ENCODE measurements around the gene C1orf167. TPM values are rescaled to one million over a fixed set of nuclear protein-coding genes. Genes with fewer than 3 reads are reported as not detected.

C1orf167 gene
- total RNA-seq, 1 donor from 2014 or later: not detected

DNA sequence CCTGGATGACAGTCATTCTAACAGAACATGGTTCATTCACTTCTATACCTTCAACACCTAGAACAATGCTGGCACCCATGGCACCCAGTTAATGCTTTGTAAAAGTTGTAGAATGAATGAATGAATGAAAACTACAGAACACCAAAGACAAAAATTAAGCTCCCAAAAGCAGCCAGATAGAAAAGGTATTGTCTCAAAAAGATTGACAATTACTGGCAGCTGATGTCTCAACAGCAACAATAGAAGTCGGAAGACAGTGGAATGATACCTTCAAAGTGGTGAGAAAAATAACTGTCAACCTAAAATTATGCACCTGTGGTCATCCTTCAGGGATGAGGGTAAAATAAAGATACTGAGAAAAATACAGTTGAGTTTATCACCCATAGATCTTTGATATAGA, 4.9 kb upstream of the C1orf167 start:
- no peak for FAIRE-seq
- TF ChIP-seq, protein P1, sequence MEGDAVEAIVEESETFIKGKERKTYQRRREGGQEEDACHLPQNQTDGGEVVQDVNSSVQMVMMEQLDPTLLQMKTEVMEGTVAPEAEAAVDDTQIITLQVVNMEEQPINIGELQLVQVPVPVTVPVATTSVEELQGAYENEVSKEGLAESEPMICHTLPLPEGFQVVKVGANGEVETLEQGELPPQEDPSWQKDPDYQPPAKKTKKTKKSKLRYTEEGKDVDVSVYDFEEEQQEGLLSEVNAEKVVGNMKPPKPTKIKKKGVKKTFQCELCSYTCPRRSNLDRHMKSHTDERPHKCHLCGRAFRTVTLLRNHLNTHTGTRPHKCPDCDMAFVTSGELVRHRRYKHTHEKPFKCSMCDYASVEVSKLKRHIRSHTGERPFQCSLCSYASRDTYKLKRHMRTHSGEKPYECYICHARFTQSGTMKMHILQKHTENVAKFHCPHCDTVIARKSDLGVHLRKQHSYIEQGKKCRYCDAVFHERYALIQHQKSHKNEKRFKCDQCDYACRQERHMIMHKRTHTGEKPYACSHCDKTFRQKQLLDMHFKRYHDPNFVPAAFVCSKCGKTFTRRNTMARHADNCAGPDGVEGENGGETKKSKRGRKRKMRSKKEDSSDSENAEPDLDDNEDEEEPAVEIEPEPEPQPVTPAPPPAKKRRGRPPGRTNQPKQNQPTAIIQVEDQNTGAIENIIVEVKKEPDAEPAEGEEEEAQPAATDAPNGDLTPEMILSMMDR (IDR thresholded peaks at IDR 0.05; ENCODE audit: insufficient read depth, low read length, severe bottlenecking): no peak

DNA sequence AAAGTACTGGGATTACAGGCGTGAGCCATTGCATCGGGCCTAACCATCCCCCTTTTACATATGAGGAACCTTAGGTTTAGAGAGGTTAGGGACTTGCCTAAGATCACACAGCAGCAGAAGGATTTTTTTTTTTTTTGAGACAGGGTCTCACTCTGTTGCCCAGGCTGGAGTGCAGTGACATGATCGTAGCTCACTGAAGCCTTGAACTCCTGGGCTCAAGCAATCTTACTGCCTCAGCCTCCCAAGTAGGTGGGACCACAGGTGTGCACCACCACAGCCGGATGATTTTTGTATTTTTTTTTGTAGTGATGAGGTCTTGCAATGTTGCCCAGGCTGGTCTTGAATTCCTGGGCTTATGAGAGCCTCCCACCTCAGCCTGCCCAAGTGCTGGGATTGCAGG, 2.2 kb upstream of the C1orf167 start:
- no peak overlapping the region for H3K4me3 ChIP-seq (ENCODE audit: low read depth, low read length)
- H3K36me3 ChIP-seq (ENCODE audit: control insufficient read depth, insufficient read depth, low read length): no peaks in the 10 kb centered on the region
- TF ChIP-seq, protein P1 (IDR thresholded peaks at IDR 0.05; ENCODE audit: insufficient read depth, low read length, severe bottlenecking): no peak
- DNase-seq (ENCODE audit: low read depth): no peak
- peaks cover 11% of the 10 kb centered on the region for H3K27me3 ChIP-seq (ENCODE audit: control insufficient read depth, insufficient read depth, low read length)
- FAIRE-seq: no peak

More for the DNA sequence above, 4.9 kb upstream of the C1orf167 start:
- no peak for DNase-seq (ENCODE audit: low read depth)
- Histone ChIP-seq H3K4me3 (ENCODE audit: low read depth, low read length) (no peak overlapping the region), H3K36me3 (ENCODE audit: control insufficient read depth, insufficient read depth, low read length) (no peaks in the 10 kb centered on the region), H3K27me3 (ENCODE audit: control insufficient read depth, insufficient read depth, low read length) (peaks cover 7% of the 10 kb centered on the region)

DNA sequence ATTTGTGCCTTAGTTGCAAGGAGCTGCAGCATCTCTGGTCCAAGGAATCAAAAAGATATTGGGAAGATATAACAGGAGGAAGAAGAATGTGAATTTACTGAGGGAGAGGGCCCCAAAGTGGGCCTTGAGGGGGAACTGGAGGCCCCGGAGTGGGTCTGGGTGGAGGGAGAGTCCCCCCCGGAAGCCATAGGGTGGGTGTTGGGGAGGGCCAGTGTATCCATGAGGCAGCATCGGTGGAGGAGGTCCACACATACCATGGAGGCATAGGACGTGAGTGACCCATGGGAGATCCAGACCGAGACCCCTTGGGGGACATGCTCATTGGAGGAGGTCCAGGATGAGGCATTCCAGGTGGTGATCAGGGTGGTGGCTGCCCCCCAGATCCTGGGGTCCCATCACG, 708 bp upstream of the C1orf167 start:
- TF ChIP-seq, protein P1 (IDR thresholded peaks at IDR 0.05; ENCODE audit: insufficient read depth, low read length, severe bottlenecking): no peak
- FAIRE-seq (no peak), DNase-seq (ENCODE audit: low read depth) (no peak)
- Histone ChIP-seq H3K27me3 (ENCODE audit: control insufficient read depth, insufficient read depth, low read length) (peaks cover 11% of the 10 kb centered on the region), H3K36me3 (ENCODE audit: control insufficient read depth, insufficient read depth, low read length) (no peaks in the 10 kb centered on the region), H3K4me3 (ENCODE audit: low read depth, low read length) (no peak overlapping the region)

DNA sequence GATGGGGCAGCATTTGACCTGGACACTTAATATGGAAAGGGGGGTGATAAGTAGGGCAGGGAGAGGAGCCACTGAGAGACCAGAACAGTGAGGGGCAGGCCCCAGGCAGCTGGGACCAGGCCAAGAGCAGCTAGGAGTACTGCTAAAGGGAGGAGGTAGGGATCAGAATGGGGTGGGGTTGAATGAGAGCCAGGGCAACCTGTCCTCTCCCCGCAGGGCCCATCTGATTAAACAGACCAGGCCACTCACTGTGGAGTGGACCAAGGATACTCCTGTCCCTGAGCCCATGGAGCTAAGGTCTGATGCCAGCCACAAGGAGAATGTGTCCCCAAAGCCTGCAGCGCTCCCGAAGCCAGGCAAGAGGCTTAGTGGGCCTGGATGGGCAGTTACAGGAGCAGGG, 2.1 kb downstream of the C1orf167 start:
- no peak for DNase-seq (ENCODE audit: low read depth)
- no peak for FAIRE-seq
- Histone ChIP-seq H3K4me3 (ENCODE audit: low read depth, low read length) (no peak overlapping the region), H3K27me3 (ENCODE audit: control insufficient read depth, insufficient read depth, low read length) (peaks cover 11% of the 10 kb centered on the region), H3K36me3 (ENCODE audit: control insufficient read depth, insufficient read depth, low read length) (no peaks in the 10 kb centered on the region)
- TF ChIP-seq, protein P1 (IDR thresholded peaks at IDR 0.05; ENCODE audit: insufficient read depth, low read length, severe bottlenecking): no peak

DNA sequence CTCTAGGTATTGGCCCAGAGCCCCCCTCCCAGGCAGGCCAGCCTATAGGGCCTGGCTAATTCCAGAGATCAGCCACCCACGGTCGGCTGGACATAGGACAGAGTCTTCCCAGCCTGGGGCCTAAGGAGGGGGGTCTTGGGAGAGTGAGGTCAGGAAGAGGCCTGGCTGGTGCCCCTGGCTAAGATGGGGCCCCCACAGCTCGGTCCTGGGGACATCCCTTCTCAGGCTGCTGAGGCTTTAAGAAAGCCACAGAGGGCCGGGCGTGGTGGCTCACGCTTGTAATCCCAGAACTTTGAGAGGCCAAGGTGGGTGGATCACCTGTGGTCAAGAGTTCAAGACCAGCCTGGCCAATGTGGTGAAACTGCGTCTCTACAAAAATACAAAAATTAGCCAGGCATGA, 2.5 kb downstream of the C1orf167 start:
- no peak overlapping the region for H3K4me3 ChIP-seq (ENCODE audit: low read depth, low read length)
- H3K27me3 ChIP-seq (ENCODE audit: control insufficient read depth, insufficient read depth, low read length): peaks cover 11% of the 10 kb centered on the region
- TF ChIP-seq, protein P1 (IDR thresholded peaks at IDR 0.05; ENCODE audit: insufficient read depth, low read length, severe bottlenecking): no peak
- FAIRE-seq (no peak), DNase-seq (ENCODE audit: low read depth) (no peak)
- no peaks in the 10 kb centered on the region for H3K36me3 ChIP-seq (ENCODE audit: control insufficient read depth, insufficient read depth, low read length)

DNA sequence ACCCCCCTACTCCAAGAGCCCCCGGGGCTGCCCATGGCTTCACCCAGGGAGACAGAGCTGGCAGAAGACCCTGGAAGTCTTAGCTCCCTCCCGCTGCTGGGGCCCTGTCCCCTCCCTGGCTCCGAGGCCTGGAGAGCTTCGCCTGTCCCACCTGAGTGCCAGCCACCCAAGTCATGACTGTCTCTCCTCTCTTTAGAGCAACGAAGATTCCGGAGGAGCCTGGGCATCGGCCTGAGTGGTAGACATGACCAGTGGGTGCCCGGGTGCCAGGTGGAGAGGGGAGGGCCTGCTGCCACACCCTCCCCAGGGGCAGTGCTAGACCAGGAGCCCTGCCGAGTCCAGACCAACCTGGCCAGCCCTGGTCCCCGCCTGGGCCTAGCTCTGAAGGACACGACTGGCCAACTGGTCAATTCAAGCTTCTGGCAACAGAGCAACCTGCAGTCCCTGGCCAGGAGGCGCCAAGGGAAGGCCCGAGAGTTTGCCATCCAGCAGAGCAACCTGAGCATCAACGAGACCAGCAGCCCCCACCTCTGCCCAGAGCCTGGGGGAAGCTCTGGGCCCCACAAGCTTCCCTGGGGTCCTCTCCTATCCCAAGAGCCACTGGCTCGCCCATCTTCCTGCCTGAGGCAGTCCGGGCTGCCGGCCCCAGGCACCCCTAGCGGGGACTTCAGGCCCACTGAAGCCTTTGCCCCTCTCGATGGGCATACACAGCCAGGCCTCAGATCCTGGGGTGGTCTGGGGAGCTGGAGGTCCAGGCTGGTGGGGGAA, 3.9 kb downstream of the C1orf167 start:
- TF ChIP-seq, protein P1 (IDR thresholded peaks at IDR 0.05; ENCODE audit: insufficient read depth, low read length, severe bottlenecking): no peak
- Histone ChIP-seq H3K27me3 (ENCODE audit: control insufficient read depth, insufficient read depth, low read length) (peaks cover 11% of the 10 kb centered on the region), H3K4me3 (ENCODE audit: low read depth, low read length) (no peak overlapping the region), H3K36me3 (ENCODE audit: control insufficient read depth, insufficient read depth, low read length) (no peaks in the 10 kb centered on the region)
- FAIRE-seq: no peak
- DNase-seq (ENCODE audit: low read depth): no peak

All from bronchial epithelial cell (primary cell).